Stimulated activated CD4-positive, alpha-beta T cell treated with anti-CD3 and anti-CD28 coated beads, Interleukin-1b, Interleukin-23, amount 100 ng/mL, for 4 hours (primary cell): ENCODE data around the gene LAMC1.

Experiments
- DNase-seq, 2 donors: peaks; one replicate each; pipeline ENCODE4 v3.0.0-alpha.2; 2020; ENCODE audit warnings: low read depth in 2 of 2

The LAMC1 gene

DNA sequence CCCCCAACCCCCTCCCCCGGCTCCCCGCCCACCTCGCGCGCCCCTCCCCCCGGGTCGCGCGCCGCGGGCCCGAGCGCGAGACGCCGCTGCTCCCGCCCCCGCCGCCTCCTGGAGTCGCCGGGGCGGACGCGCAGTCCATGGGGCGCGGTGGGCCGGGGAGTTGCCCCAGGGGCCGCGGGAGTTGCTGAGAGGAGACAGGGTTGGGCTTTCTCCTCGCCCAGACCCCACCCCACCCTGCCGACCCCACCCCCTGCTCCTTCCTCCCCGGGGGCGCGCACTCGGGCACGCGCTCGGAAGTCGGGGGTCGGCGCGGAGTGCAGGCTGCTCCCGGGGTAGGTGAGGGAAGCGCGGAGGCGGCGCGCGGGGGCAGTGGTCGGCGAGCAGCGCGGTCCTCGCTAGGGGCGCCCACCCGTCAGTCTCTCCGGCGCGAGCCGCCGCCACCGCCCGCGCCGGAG is at the start of gene LAMC1:
Gene LAMC1 (plus strand): TSS at position 275 of the 455 bp plus-strand sequence. CDS start 297 bp downstream, outside the sequence.
- no peak for DNase-seq

DNA sequence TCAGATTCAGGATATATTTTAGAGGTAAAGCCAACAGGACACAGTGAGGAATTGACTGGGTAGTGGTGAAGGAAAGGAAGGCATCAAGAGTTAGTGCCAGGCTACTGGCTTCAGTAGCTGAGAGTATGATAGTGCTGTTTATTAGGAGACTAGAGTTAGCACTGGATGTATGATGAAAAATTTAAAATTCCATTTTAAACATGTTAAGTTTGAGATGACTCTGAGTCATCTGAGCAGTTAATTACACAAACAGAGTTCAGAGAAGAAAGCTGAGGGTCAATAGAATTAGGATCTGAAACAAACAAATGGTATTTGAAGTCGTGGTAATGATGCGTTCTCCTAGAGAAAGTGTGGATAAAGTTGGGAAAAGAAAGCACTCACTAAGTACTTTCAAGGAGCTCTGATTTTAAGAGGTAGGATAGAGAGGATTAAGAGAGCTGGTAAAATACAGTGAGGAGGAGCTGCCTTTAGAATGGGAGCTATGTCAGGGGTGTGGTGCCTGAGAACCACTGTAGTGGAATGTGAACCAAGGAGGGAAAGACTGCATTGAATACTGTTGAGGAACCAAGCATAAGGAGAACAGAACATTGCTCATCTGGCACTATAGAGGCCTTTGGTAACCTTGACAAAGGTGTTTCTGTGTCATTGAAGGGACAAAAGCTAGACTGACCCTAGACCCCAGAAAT is 48.6 kb upstream of the LAMC1 start:
- no peak for DNase-seq

DNA sequence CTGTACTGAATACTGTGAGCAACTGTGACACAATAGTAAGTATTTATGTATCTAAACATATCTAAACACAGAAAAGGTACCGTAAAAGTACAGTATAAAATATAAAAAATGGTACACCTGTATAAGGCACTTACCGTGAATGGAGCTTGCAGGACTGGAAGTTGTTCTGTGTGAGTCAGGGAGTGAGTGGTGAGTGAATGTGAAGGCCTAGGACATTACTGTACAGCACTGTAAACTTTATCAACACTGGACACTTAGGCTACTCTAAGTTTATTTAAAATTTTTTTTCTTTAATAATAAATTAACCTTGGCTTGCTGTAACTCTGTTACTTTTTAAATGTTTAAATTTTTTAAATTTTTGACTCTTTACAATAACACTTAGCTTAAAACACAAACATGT is 45.7 kb upstream of the LAMC1 start:
- no peak for DNase-seq

DNA sequence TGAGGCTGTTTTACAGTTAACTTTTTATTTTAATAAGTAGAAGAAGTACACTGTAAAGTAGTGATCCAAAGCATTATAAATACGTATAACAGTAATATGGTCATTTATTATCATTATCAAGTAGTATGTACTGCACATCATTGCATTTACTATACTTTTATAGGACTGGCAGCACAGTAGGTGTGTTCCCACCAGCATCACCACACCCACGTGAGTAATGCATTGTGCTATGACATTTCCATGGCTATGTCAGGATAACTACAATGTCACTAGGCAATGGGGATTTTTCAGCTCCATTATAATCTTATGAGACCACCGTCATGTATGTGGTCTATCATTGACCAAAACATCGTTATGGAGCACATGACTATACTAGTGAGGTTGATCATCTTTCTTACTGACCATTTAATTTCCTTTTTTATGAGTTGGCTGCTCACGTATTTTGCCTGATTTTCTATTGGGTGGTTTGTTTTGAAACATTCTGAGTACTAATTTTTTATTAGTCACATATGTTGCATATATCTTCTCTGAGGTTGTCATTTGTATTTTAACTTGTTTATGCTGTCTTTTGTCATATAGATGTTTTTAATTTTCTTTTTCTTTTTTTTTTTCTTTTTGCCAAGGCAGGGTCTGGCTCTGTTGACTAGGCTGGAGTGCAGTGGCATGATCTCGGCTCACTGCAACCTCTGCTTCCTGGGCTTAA is 44.9 kb upstream of the LAMC1 start:
- DNase-seq: no peak

DNA sequence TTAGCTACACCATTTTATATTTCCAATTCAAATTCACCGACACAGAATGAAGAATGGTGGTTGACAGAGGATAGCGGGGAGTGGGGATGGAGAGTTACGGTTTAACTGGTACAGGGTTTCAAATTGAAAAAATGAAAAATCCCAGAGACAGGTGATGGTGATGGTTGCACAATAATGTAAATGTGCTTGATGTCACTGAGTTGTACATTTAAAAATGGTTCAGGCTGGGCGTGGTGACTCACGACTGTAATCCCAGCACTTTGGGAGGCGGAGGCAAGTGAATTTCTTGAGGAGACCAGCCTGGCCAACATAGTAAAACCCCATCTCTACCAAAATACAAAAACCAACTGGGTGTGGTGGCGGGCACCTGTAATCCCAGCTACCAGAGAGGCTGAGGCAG is 39.1 kb upstream of the LAMC1 start:
- DNase-seq: no peak

DNA sequence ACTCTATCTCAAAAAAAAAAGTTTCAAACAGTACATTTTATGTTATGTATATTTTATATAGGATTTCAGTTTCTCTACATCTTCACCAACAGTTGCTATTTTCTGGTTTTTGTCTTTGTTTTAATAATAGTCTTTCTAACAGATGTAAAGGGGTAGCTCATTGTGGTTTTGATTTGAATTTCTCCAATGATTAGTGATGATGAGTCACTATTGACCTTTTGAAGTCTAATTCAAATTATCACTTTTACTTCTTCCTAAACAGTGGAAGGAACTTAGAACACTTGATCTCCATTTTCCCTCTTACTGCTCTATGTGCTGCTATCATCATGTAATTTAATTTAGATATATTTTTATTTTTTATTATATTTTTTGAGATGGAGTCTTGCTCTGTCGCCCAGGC is 38.6 kb upstream of the LAMC1 start:
- no peak for DNase-seq

DNA sequence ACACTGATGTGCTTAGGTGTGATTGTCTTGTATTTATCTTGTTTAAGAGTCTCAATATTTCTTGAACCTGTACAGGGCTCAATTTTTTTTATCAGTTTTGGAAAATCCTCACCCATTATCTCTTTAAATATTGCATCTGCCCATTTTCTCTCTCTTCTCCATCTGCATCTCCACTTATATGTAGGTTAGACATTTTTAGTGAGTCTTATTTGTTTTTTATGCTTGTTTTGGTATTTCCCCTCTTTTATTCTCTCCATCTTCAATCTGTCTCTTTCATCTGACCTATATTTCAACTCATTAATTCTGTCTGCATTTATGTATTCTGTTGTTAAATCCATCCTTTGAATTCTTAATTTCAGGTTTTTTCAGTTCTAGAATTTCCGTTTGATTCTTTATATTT is 37.3 kb upstream of the LAMC1 start:
- no peak for DNase-seq

DNA sequence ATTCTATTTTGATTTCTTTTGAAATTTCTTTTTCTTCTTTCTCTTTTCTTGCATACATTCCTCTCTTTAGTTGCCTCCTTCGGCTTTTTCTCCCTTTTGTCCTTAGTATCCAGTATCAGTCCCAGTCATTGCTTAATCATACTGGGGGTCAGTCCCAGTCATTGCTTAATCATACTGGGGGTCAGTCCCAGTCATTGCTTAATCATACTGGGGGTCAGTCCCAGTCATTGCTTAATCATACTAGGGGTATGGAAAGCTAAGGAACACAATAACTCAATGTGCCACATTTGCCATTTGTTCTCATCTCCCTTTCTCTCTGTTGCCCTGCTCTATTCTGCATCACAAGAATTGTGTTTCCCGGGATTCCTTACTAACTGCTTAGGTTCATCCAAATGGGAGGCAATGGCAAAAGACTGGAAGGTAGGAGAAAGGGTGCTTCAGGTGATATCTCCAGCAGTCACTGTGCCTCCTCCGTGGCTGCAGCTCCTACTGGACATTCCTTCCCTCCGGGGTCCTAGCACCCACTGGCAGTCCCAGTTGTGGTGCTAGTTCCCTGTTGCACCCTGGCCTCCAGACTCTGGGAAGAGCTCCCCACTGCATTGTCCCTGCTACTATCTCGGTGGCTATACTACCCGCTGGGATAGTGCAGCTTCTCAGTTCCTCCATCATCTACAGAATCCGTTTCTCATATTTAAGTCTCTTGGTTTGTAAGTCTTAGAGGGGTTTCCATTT is 32.6 kb upstream of the LAMC1 start:
- DNase-seq: no peak

DNA sequence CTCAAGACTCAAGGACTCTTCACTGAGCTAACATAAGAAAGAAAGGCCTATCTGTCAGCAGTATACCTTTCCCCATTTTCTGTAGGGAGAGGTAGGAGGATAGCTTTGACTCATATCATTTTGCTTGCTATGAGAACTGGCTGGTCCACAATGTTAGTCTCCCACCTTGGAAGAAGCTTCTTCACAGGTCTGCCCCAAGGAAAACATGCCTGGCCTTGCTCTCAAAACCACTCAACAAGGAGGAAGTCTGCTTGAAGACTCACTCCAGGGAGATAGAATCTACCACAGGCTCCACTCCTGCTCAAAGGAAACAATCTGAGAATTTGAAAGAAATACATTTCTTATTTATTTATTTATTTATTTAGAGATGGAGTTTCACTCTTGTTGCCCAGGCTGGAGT is 29.5 kb upstream of the LAMC1 start:
- no peak for DNase-seq

DNA sequence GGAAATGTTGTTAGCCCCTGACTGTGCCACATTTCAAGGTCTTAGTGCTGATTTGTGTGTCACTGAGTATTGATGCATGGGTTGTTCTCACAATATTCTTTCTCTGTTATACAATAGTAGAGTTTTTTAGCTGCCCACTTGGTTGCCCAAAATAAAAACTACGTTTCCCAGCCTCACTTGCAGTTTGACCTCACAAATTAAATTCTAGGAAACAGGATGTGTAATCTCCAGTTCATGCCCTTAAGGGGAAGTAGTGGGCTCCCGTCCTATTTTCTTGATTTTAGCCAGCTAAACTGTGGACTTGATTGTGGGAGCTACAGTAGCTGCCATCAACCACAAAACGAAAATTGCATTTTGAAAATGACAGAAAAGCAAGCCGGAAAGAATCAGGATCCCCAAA is 27.3 kb upstream of the LAMC1 start:
- DNase-seq: no peak

DNA sequence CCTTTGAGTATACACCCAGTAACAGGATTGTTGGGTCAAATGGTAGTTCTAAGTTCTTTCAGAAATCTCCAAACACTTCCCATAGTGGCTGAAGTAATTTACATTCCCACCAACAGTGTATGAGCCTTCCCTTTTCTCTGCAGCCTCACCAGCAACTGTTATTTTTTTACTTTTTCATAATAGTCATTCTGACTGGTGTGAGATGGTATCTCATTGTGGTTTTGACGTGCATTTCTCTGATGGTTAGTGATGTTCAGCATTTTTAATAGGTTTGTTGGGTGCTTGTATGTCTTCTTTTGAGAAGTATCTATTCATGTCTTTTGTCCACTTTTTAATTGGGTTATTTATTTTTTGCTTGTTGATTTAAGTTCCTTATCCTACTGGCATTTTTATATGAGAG is 26.4 kb upstream of the LAMC1 start:
- no peak for DNase-seq

DNA sequence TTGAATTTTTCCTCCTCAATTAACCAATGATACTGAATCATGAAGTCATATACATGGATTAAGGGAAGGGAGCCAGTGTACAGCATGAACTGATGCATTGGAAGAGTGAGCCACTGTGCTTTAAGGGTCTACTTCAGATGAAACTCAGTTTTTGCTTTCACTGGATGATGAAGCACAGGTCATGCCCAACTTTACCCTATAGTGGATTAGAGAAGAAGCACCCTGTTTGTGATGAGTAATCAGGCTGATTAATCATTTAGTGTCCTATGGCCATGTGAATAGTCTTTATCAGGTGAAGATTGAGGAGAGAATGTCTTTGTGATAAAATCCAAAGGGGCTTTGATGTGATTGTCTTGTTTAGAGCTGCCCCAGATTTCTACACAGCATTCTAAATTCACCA is 24.7 kb upstream of the LAMC1 start:
- DNase-seq: no peak

DNA sequence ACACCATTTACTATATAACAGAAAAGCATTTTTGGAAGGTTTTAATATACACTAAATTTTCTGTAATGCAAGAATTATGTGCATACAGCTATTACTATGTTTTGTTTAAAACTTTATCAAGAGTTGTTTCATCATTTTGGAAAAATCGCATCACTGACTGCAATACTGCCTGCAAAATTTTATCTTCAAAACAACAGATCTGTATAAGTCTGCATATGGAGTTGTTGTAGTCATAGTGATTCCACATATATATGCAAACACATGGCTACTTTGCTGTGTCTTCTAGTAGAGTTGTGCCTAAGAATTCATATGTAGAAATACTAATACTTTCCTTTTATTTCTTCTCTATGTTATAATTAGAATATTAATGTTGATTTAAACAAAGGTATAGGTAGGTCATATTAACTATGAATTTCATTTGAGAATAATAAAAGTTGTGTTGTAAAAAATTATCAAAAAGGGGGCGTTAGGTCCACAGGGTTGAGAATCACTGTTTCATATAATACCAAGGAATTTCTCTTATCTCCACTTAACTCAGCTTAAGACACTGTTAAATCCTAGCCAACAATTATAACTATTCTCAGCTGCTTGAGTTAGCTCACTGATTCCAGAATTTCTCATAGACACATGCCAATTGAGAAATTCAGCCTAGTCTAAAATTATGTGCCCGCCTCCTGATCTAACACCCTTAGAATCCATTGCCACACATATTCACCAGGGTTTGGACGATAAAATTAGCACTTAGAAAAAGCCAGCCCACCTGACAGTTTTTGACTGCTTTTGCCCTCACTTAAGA is 22.9 kb upstream of the LAMC1 start:
- no peak for DNase-seq

DNA sequence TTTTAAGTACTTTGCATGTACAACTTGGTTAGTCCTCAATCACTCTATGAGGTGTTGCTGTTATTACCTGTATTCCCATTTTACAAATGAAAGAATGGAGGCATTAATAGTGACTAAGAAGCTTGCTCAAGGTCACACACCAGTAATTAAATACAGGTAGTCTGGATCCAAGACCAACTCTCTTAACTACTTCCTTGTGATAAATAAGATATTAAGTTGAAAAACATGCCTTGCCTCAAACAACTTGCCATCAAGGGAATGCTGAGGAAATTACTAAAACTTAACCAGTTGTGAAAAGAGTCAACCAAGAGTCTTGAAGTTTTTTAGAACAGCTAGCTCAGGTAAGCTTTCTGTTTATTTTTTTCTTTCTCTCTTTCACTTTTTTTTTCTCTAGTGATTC is 21.0 kb upstream of the LAMC1 start:
- DNase-seq: no peak

DNA sequence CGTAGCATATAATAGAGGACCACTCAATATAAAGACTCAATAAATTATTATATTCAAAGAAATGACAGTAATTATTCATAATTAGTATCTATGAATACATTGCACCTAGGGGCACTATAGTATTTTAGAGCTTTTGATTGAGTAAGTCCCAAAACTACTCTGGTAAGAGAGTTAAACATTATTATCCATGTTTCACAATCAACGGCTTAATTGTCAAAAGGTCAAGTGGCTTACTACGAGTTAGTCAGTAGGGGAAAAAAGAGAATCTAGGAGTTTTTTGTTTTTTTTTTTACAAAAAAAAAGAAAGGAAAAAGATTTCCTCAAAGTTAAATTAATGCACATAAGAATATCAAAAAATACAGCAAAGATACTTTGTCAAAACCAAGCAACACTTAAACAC is 20.4 kb upstream of the LAMC1 start:
- DNase-seq: no peak

DNA sequence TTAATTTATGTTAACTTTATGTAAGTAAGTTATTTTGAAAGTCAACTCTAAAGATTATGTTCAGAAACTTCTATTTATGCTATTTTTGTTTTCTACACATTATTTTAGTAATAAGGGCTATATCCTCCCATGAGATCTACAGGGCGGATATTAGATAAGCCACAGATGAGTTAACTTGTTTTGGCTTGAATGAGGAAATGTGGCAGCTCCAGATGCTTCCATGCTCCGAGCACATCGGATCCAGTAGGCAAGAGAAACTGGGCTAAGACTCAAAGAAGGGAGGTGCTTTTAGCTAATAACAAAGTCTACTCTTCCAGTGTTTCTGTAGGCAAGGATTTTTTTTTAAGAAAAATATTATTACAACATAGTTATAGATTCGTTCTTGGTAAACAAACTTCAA is 20.0 kb upstream of the LAMC1 start:
- no peak for DNase-seq

DNA sequence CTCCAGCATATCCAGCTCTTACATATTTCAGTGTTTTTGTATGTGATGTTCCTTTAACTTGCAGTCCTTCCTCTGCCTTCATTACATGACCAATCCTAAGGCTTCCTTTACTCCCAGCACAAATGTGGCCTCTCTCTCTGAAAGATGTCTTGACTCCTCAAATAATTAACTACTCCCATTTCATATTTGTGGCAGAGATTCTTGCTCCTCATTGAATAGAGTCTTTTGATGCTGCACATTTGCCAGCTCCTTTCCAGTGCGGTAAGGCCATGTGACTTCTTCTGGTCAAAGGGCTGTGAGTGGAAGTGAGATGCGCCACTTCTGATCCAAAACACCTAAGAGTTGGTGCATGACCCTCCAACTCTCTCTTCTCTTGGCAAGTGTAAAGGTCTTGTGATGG is 19.1 kb upstream of the LAMC1 start:
- no peak for DNase-seq

DNA sequence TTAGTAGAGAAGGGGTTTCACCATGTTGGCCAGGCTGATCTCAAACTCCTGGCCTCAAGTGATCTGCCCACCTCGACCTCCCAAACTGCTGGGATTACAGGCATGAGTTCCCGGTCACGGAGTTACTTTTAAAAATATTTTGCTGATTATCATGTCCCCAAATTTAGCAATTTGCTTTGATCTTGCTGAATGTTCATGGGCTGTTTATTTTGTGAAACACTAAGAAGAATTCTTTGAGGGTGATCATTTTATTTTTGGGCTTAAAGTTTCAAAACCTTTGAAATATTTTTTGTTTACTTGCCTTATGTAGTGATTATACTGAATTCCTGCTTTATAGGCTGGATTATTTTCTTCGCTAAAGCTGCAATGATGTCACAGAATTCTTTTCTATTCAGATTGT is 11.4 kb upstream of the LAMC1 start:
- no peak for DNase-seq

DNA sequence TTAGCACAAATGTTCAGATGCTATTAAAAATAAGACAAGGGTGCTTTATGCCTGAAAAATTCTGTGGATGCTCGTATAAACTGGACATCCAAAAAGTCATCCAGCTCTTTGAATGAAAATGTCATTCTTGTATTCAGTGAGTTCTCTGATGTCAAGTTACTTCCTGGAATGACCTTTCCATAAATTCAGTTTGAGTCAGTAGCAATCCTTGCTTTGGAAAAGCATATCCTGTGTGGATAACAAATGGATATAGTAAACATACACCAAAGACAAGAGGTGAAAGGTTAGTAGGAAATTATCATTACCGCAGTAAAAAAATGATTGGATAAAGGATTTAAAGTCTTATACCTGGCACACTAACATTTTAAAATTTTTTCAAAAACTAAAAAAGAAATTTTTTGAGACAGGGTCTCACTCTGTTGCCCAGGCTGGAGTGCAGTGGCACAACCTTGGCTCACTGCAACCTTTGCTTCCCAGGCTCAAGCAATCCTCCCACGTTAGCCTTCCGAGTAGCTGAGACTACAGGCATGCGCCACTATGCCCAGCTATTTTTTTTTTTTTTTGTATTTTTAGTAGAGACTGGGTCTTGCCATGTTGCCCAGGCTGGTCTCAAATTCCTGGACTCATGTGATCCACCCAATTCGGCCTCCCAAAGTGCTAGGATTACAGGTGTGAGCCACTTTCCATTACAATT is 10.8 kb upstream of the LAMC1 start:
- DNase-seq: no peak

DNA sequence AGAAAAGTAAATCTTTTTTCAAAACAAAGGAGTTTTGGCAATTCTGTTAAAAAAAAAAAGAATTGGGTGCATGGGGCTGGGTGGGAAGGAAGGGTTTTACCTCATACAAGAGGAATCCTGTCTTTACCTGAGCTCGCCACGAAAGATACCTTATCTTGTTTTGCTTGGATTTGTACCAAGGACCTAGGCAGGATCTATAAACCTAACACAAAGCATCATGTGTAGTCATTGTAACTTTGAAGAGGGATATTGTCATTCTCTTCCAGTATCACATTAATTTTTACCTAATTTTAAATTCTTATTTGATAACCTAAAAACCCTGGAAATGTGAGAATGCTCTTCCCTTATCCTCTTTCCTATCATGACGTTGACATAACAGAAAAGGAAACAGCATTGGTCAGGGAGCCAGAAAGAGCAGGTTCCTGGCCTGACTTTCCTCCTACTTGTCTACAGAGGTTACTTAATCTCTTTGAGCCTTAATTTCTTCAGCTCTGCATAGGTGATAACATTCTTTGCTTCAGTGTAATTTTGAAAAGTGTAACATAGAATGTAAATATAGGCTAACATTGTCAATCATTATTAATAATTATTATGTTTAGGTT is 4.0 kb upstream of the LAMC1 start:
- no peak for DNase-seq

DNA sequence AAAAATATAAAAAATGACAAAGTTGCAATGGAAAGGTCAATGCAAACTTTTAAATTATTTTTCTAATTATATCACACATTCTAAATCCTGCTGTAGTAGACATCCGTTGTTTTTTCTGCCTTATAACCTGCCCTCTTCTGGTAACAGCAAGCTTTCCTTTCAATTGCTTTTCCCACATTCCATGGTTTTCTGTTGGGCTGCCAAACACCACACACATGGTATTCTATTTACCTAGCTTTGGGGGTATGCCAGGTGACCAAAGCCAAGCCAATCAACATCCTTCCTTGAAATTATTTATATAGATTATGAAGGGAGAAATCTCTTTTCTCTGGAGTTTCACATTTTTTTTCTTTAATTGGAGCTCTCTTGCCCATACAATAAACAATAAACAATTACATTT is 3.4 kb upstream of the LAMC1 start:
- no peak for DNase-seq
